HUES48 (cell line): ENCODE measurements around the gene TMEM156.
"Not testable (repeated sequence)": the region's sequence is repeated elsewhere in the genome, so short reads cannot be mapped to it uniquely, and the experiment has no call there.

Experiments used
- H3K27ac ChIP-seq: one replicate; pipeline ENCODE4 v1.7.0; 2013; ENCODE audit warnings: low read depth, low read length, inconsistent platforms
- H3K27me3 ChIP-seq: 2 replicates; pipeline ENCODE4 v1.6.1; 2013; ENCODE audit warnings: mild to moderate bottlenecking, low read length; ENCODE audit not compliant: control insufficient read depth, insufficient read depth
- H3K36me3 ChIP-seq: 2 replicates; pipeline ENCODE4 v1.6.1; 2013; ENCODE audit warnings: low read length; ENCODE audit not compliant: control insufficient read depth, insufficient read depth
- H3K4me1 ChIP-seq: 2 replicates; pipeline ENCODE4 v1.6.1; 2013; ENCODE audit warnings: mild to moderate bottlenecking, low read length; ENCODE audit not compliant: control insufficient read depth, insufficient read depth
- H3K4me3 ChIP-seq: 2 replicates; pipeline ENCODE4 v1.5.1; 2013; ENCODE audit warnings: mild to moderate bottlenecking, low read depth, low read length
- H3K9ac ChIP-seq: 2 replicates; pipeline ENCODE4 v1.6.1; 2013; ENCODE audit warnings: mild to moderate bottlenecking, low read depth, low read length, moderate library complexity
- H3K9me3 ChIP-seq: 2 replicates; pipeline ENCODE4 v1.6.1; 2013; ENCODE audit warnings: low read length; ENCODE audit not compliant: control insufficient read depth, insufficient read depth

Gene TMEM156

DNA sequence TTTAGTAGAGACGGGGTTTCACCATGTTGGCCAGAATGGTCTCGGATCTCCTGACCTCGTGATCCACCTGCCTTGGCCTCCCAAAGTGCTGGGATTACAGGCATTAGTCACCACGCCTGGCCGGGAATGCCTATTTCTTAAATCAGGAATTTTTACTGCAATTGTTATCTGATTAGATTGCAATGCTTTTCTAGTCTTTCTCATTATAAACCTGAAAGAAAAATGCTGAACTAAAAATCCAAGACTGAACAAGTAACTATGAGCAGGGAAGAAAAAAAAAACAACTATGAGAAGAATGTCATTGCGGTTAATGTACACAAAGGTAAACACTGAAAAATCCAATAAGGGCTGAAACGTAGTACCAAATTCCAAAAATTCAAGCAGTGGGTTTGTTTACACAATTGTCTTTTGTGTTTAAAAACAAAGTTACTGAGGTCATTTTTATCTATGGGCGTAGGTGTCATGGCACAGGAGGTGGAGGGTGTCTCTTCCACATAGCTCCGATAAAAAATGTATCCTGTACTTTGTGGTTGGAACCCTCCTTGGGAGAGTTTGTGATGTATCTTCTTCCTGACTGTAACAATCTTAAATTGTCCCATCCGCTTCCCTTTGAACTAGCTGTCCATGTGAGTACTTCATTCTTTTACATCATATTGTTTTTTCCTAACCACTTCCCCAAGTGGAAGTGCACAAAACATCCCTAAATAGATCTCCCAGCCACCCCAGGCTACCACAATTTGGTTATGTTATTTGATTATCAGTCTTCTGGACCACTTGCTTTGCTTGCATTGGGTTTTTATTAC is 11.1 kb upstream of the TMEM156 start:
- peak overlapping the region; percentile 84; the same call in 1 of the 2 replicates for H3K4me3 ChIP-seq

GRCh38 chr4:39042366-39042765 is 10.2 kb upstream of the TMEM156 start:
- Histone ChIP-seq H3K4me1 (peaks cover 14% of the 10 kb centered on the region), H3K9me3 (no peaks in the 10 kb centered on the region), H3K27ac (no peak overlapping the region), H3K4me3 (no peak overlapping the region), H3K27me3 (no peaks in the 10 kb centered on the region), H3K36me3 (no peaks in the 10 kb centered on the region), H3K9ac (no peak overlapping the region)

More for the DNA sequence above, 11.1 kb upstream of the TMEM156 start:
- Histone ChIP-seq H3K9ac (no peak overlapping the region), H3K4me1 (peaks cover 10% of the 10 kb centered on the region), H3K27me3 (no peaks in the 10 kb centered on the region), H3K27ac (peak overlapping the region; percentile 87), H3K36me3 (no peaks in the 10 kb centered on the region), H3K9me3 (no peaks in the 10 kb centered on the region)

GRCh38 chr4:39039108-39039507 is 6.9 kb upstream of the TMEM156 start:
- H3K9ac ChIP-seq, result no peak overlapping the region
- no peaks in the 10 kb centered on the region for H3K9me3 ChIP-seq
- no peaks in the 10 kb centered on the region for H3K27me3 ChIP-seq
- H3K36me3 ChIP-seq, result no peaks in the 10 kb centered on the region
- peaks cover 14% of the 10 kb centered on the region for H3K4me1 ChIP-seq
- H3K4me3 ChIP-seq, result no peak overlapping the region
- H3K27ac ChIP-seq, result no peak overlapping the region

DNA sequence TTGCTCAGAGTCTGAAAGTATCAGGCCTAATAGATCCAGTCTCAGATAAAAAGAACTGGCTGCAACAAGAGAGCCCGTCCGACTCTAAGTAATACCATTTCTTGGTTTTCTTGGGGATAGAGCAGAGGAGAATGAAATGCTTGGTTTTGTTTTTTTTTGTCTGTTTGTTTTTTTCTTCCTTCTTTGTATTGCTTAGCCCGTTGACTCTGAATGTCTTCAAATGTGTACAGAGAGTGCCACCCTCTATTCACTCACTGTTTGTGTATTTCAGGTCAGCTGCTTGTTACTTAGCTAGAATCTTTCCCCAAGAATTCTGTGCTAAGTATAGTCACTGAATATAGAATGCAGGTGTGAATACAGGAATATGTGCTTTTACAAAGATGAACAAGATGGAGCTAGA is 5.7 kb upstream of the TMEM156 start:
- Histone ChIP-seq H3K4me1 (peaks cover 4% of the 10 kb centered on the region; the same call in 1 of the 2 replicates), H3K4me3 (no peak overlapping the region)

GRCh38 chr4:39037491-39037825 is 5.2 kb upstream of the TMEM156 start:
- H3K4me3 ChIP-seq, result no peak overlapping the region

More for the DNA sequence above, 5.7 kb upstream of the TMEM156 start:
- H3K27me3 ChIP-seq, result no peaks in the 10 kb centered on the region
- H3K9ac ChIP-seq, result no peak overlapping the region
- H3K9me3 ChIP-seq, result no peaks in the 10 kb centered on the region
- H3K27ac ChIP-seq, result peak overlapping the region; percentile 53
- no peaks in the 10 kb centered on the region for H3K36me3 ChIP-seq

GRCh38 chr4:39036172-39036571 is 4.0 kb upstream of the TMEM156 start:
- Histone ChIP-seq H3K9ac (no peak overlapping the region), H3K36me3 (no peaks in the 10 kb centered on the region), H3K27ac (no peak overlapping the region), H3K4me3 (no peak overlapping the region), H3K9me3 (no peaks in the 10 kb centered on the region), H3K27me3 (no peaks in the 10 kb centered on the region), H3K4me1 (peaks cover 4% of the 10 kb centered on the region; the same call in 1 of the 2 replicates)

More at GRCh38 chr4:39037491-39037825, 5.2 kb upstream of the TMEM156 start:
- H3K27me3 ChIP-seq, result no peaks in the 10 kb centered on the region
- H3K4me1 ChIP-seq, result peaks cover 4% of the 10 kb centered on the region; the same call in 1 of the 2 replicates
- H3K27ac ChIP-seq, result peak overlapping the region; percentile 53
- no peaks in the 10 kb centered on the region for H3K9me3 ChIP-seq
- H3K9ac ChIP-seq, result no peak overlapping the region
- no peaks in the 10 kb centered on the region for H3K36me3 ChIP-seq

DNA sequence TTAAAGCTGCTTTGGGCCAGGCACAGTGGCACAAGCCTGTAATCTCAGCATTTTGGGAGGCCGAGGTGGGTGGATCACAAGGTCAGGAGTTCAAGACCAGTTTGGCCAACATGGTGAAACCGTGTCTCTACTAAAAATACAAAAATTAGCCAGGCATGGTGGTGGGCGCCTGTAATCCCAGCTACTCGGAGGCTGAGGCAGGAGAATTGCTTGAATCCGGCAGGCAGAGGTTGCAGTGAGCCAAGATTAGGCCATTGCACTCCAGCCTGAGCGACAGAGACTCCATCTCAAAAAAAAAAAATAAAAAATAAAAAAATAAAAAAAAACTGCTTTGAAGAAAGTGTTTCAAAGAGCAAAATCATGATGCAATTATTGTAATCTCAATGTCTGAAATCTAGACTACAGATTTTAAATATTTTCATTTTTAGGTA is 604 bp downstream of the TMEM156 start:
- not testable (repeated sequence) for H3K27me3 ChIP-seq, H3K36me3 ChIP-seq, H3K4me3 ChIP-seq, H3K4me1 ChIP-seq, H3K27ac ChIP-seq, H3K9me3 ChIP-seq, H3K9ac ChIP-seq

- Histone ChIP-seq H3K27ac (no peak overlapping the region), H3K27me3 (no peaks in the 10 kb centered on the region), H3K4me1 (no peaks in the 10 kb centered on the region), H3K9me3 (no peaks in the 10 kb centered on the region), H3K9ac (no peak overlapping the region), H3K4me3 (no peak overlapping the region), H3K36me3 (no peaks in the 10 kb centered on the region)
Observed at GRCh38 chr4:39030725-39031124, 1.5 kb downstream of the TMEM156 start.

- H3K27ac ChIP-seq, result no peak overlapping the region
- H3K36me3 ChIP-seq, result no peaks in the 10 kb centered on the region
- no peaks in the 10 kb centered on the region for H3K27me3 ChIP-seq
- no peak overlapping the region for H3K4me3 ChIP-seq
- no peaks in the 10 kb centered on the region for H3K9me3 ChIP-seq
- no peak overlapping the region for H3K9ac ChIP-seq
- H3K4me1 ChIP-seq, result no peaks in the 10 kb centered on the region
Observed at GRCh38 chr4:39029752-39030694, 2.2 kb downstream of the TMEM156 start.

GRCh38 chr4:39026096-39026495 is 6.1 kb downstream of the TMEM156 start:
- no peak overlapping the region for H3K9ac ChIP-seq
- no peaks in the 10 kb centered on the region for H3K27me3 ChIP-seq
- no peak overlapping the region for H3K27ac ChIP-seq
- H3K4me3 ChIP-seq, result no peak overlapping the region
- H3K36me3 ChIP-seq, result no peaks in the 10 kb centered on the region
- H3K4me1 ChIP-seq, result no peaks in the 10 kb centered on the region
- H3K9me3 ChIP-seq, result no peaks in the 10 kb centered on the region
